HUES6 (cell line): ENCODE measurements around the gene ERMARD.

Experiments used
- H3K27ac ChIP-seq: 2 replicates; pipeline ENCODE4 v1.7.0; 2013; ENCODE audit warnings: low read depth, mild to moderate bottlenecking, low read length, inconsistent platforms
- H3K27me3 ChIP-seq: 2 replicates; pipeline ENCODE4 v1.6.1; 2013; ENCODE audit warnings: low read length; ENCODE audit not compliant: control insufficient read depth, insufficient read depth
- H3K36me3 ChIP-seq: 2 replicates; pipeline ENCODE4 v1.6.1; 2013; ENCODE audit warnings: low read length; ENCODE audit not compliant: control insufficient read depth, insufficient read depth
- H3K4me1 ChIP-seq: 2 replicates; pipeline ENCODE4 v1.6.1; 2013; ENCODE audit warnings: low read length; ENCODE audit not compliant: control insufficient read depth, insufficient read depth
- H3K4me3 ChIP-seq: 2 replicates; pipeline ENCODE4 v1.5.1; 2013; ENCODE audit warnings: low read depth, low read length
- H3K9ac ChIP-seq: one replicate; pipeline ENCODE4 v1.6.1; 2013; ENCODE audit warnings: mild to moderate bottlenecking, low read length
- H3K9me3 ChIP-seq: 2 replicates; pipeline ENCODE4 v1.6.1; 2013; ENCODE audit warnings: low read depth, low read length; ENCODE audit not compliant: control insufficient read depth, insufficient read depth

ERMARD gene

GRCh38 chr6:169784821-169785340 is 33.5 kb downstream of the ERMARD start:
- Histone ChIP-seq H3K27ac (no peak overlapping the region), H3K9ac (no peak overlapping the region), H3K4me1 (0 out of 2 replicates have a peak, but pooled peaks cover 4% of the 10 kb centered on the region), H3K9me3 (no peaks in the 10 kb centered on the region), H3K36me3 (peaks cover 16% of the 10 kb centered on the region), H3K4me3 (no peak overlapping the region), H3K27me3 (peaks cover 11% of the 10 kb centered on the region)

GRCh38 chr6:169785566-169785965 is 34.1 kb downstream of the ERMARD start:
- H3K9ac ChIP-seq: no peak overlapping the region
- H3K4me1 ChIP-seq: peaks cover 8% of the 10 kb centered on the region; the same call in 1 of the 2 replicates
- peaks cover 15% of the 10 kb centered on the region for H3K27me3 ChIP-seq
- H3K9me3 ChIP-seq: no peaks in the 10 kb centered on the region
- no peak overlapping the region for H3K27ac ChIP-seq
- no peak overlapping the region for H3K4me3 ChIP-seq
- peaks cover 16% of the 10 kb centered on the region for H3K36me3 ChIP-seq

GRCh38 chr6:169786349-169786748 is 34.9 kb downstream of the ERMARD start:
- Histone ChIP-seq H3K27ac (no peak overlapping the region), H3K9me3 (no peaks in the 10 kb centered on the region), H3K27me3 (peaks cover 22% of the 10 kb centered on the region), H3K36me3 (peaks cover 14% of the 10 kb centered on the region), H3K9ac (no peak overlapping the region), H3K4me1 (peaks cover 12% of the 10 kb centered on the region; the same call in 1 of the 2 replicates), H3K4me3 (no peak overlapping the region)

GRCh38 chr6:169787797-169788196 is 36.4 kb downstream of the ERMARD start:
- H3K4me1 ChIP-seq: peaks cover 12% of the 10 kb centered on the region; the same call in 1 of the 2 replicates
- H3K36me3 ChIP-seq: peaks cover 8% of the 10 kb centered on the region; the same call in 1 of the 2 replicates
- H3K9ac ChIP-seq: no peak overlapping the region
- H3K9me3 ChIP-seq: no peaks in the 10 kb centered on the region
- H3K27me3 ChIP-seq: peaks cover 25% of the 10 kb centered on the region
- no peak overlapping the region for H3K4me3 ChIP-seq
- no peak overlapping the region for H3K27ac ChIP-seq

GRCh38 chr6:169788809-169789145 is 37.4 kb downstream of the ERMARD start:
- no peaks in the 10 kb centered on the region for H3K9me3 ChIP-seq
- no peak overlapping the region for H3K9ac ChIP-seq
- no peak overlapping the region for H3K4me3 ChIP-seq
- H3K36me3 ChIP-seq: 0 out of 2 replicates have a peak, but pooled peaks cover 3% of the 10 kb centered on the region
- H3K27me3 ChIP-seq: peaks cover 25% of the 10 kb centered on the region
- peaks cover 12% of the 10 kb centered on the region; the same call in 1 of the 2 replicates for H3K4me1 ChIP-seq
- no peak overlapping the region for H3K27ac ChIP-seq

GRCh38 chr6:169789146-169789943 is 37.9 kb downstream of the ERMARD start:
- Histone ChIP-seq H3K9ac (no peak overlapping the region), H3K36me3 (0 out of 2 replicates have a peak, but pooled peaks cover 2% of the 10 kb centered on the region), H3K9me3 (no peaks in the 10 kb centered on the region), H3K4me1 (peaks cover 12% of the 10 kb centered on the region; the same call in 1 of the 2 replicates), H3K27me3 (peaks cover 25% of the 10 kb centered on the region), H3K4me3 (peak overlapping the region; percentile 58; the same call in 1 of the 2 replicates), H3K27ac (no peak overlapping the region)

- no peak overlapping the region for H3K27ac ChIP-seq
- peaks cover 12% of the 10 kb centered on the region; the same call in 1 of the 2 replicates for H3K4me1 ChIP-seq
- no peaks in the 10 kb centered on the region for H3K36me3 ChIP-seq
- peak overlapping the region; percentile 58 for H3K4me3 ChIP-seq
- peaks cover 25% of the 10 kb centered on the region for H3K27me3 ChIP-seq
- H3K9ac ChIP-seq: peak overlapping the region; percentile 30
- no peaks in the 10 kb centered on the region for H3K9me3 ChIP-seq
These were observed 38.8 kb downstream of the ERMARD start for GRCh38 chr6:169789944-169790927.

- H3K9ac ChIP-seq: no peak overlapping the region
- H3K4me3 ChIP-seq: no peak overlapping the region
- no peaks in the 10 kb centered on the region for H3K9me3 ChIP-seq
- no peaks in the 10 kb centered on the region for H3K36me3 ChIP-seq
- no peak overlapping the region for H3K27ac ChIP-seq
- peaks cover 25% of the 10 kb centered on the region for H3K27me3 ChIP-seq
- peaks cover 12% of the 10 kb centered on the region; the same call in 1 of the 2 replicates for H3K4me1 ChIP-seq
These were observed 40.3 kb downstream of the ERMARD start for GRCh38 chr6:169791721-169792131.

- peaks cover 12% of the 10 kb centered on the region; the same call in 1 of the 2 replicates for H3K4me1 ChIP-seq
- no peaks in the 10 kb centered on the region for H3K36me3 ChIP-seq
- H3K27ac ChIP-seq: no peak overlapping the region
- H3K9me3 ChIP-seq: no peaks in the 10 kb centered on the region
- H3K27me3 ChIP-seq: peaks cover 25% of the 10 kb centered on the region
- H3K9ac ChIP-seq: no peak overlapping the region
- H3K4me3 ChIP-seq: no peak overlapping the region
These were observed 41.0 kb downstream of the ERMARD start for GRCh38 chr6:169792306-169793015.

GRCh38 chr6:169793408-169793807 is 42.0 kb downstream of the ERMARD start:
- peaks cover 25% of the 10 kb centered on the region for H3K27me3 ChIP-seq
- H3K4me3 ChIP-seq: no peak overlapping the region
- H3K27ac ChIP-seq: no peak overlapping the region
- H3K36me3 ChIP-seq: no peaks in the 10 kb centered on the region
- H3K9ac ChIP-seq: no peak overlapping the region
- H3K9me3 ChIP-seq: no peaks in the 10 kb centered on the region
- peaks cover 12% of the 10 kb centered on the region; the same call in 1 of the 2 replicates for H3K4me1 ChIP-seq
